SH-SY5Y (cell line): ENCODE measurements around the gene GRIN3B.

Experiments
- GATA2 ChIP-seq: IDR thresholded peaks from 2 replicates; pipeline ENCODE4 v1.6.1; 2011; ENCODE audit warnings: mild to moderate bottlenecking, low read depth, low read length
- GATA3 ChIP-seq: IDR thresholded peaks from 2 replicates; pipeline ENCODE4 v1.6.1; 2011; ENCODE audit warnings: low read depth, mild to moderate bottlenecking, low read length, moderate library complexity

GRCh38 chr19:1011831-1012333 lies 11.7 kb downstream of the GRIN3B start:
- no peak for TF ChIP-seq GATA2
- no peak for TF ChIP-seq GATA3
